ENCODE results near the gene CA9. TPM values are rescaled to one million over a fixed set of nuclear protein-coding genes. Genes with fewer than 3 reads are reported as not detected.

CA9 gene
- polyA plus RNA-seq, 3 donors: not detected

- peaks cover 14 to 79% of the 10 kb centered on the region in 2 donors for H3K36me3 Mint-ChIP-seq
- Histone ChIP-seq H3K9me3 (replicated peaks in 1 of 2; ENCODE audit: control insufficient read depth in 1 of 2, insufficient read depth in 1 of 2, low read length in 2 of 2) (no peaks in the 10 kb centered on the region), H3K4me2 (replicated peaks; ENCODE audit: extremely low read depth, low read length, poor library complexity, severe bottlenecking) (no peak overlapping the region), H3K36me3 (replicated peaks in 1 of 2; ENCODE audit: control insufficient read depth in 1 of 2, insufficient read depth in 2 of 2, low read length in 2 of 2) (peaks cover 74 to 96% of the 10 kb centered on the region in 2 donors), H3K27ac (ENCODE audit: low read depth in 1 of 2, low read length in 2 of 2) (no peak overlapping the region), H2AFZ (ENCODE audit: insufficient read depth, low read depth, low read length, poor library complexity, severe bottlenecking) (no peak overlapping the region), H4K20me1 (ENCODE audit: insufficient read depth, low read length) (peaks cover 100% of the 10 kb centered on the region), H3K27me3 (ENCODE audit: control insufficient read depth in 2 of 2, insufficient read depth in 2 of 2, low read length in 2 of 2) (no peaks in the 10 kb centered on the region), H3K4me1 (ENCODE audit: control insufficient read depth in 1 of 2, insufficient read depth in 2 of 2, low read length in 2 of 2) (peaks cover 21 to 24% of the 10 kb centered on the region in 2 donors), H3K9ac (ENCODE audit: insufficient read depth, low read length, poor library complexity, severe bottlenecking) (no peak overlapping the region), H3K79me2 (ENCODE audit: insufficient read depth, low read length) (peaks cover 58% of the 10 kb centered on the region), H3K4me3 (replicated peaks in 1 of 3; ENCODE audit: low read depth in 2 of 3, low read length in 3 of 3) (no peak overlapping the region)
- H3K4me3 Mint-ChIP-seq: no peak overlapping the region
- no peaks in the 10 kb centered on the region for H3K9me3 Mint-ChIP-seq
- H3K4me1 Mint-ChIP-seq: no peaks in the 10 kb centered on the region
- peaks cover 0 to 1% (median 0%) of the 10 kb centered on the region in 3 donors for H3K27me3 Mint-ChIP-seq (ENCODE audit: low read depth in 3 of 3)
- DNase-seq: no peak
- 100% methylated on average over 4 of the region's 8 CpGs for WGBS (ENCODE audit: insufficient coverage)
- peak overlapping the region in 3 of 7 donors; percentile 30 to 68 (median 37) for H3K27ac Mint-ChIP-seq
- intact Hi-C loops (cut with micrococcal nuclease): loop anchor here in 1 of 2 donors (10.0 kb wide), 1 partner anchor 119 kb away; the partner anchor contains the start of gene TESK1
- TF ChIP-seq CTCF (IDR thresholded peaks at IDR 0.05): no peak
Observed at GRCh38 chr9:35723908-35724307, 50.2 kb downstream of the CA9 start.

DNA sequence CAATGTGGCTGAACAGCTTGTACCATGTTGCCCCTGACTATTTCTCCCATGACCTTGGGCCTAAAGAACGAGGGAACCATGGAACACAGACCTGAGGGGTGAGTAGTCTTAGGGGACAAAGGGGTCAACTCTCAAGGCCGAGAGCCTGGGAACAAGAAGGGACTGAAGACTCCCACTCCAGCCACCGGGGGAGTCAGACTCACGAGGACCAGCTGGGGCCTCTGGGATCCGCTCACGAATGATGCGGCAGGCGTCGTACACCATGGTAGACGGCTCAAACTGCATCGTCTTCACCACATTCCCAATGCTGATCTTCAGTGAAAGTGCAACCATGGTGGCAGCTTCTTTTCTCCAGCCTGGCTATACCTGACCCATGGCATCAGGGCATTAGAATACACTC lies 51.6 kb downstream of the CA9 start:
- no peak overlapping the region for H3K4me3 Mint-ChIP-seq
- DNase-seq: no peak
- no peaks in the 10 kb centered on the region for H3K4me1 Mint-ChIP-seq
- peaks cover 100% of the 10 kb centered on the region for H4K20me1 ChIP-seq (ENCODE audit: insufficient read depth, low read length)
- H3K27ac Mint-ChIP-seq: peak overlapping the region in 3 of 7 donors; percentile 7 to 30 (median 28)
- no peak overlapping the region for H3K4me2 ChIP-seq (replicated peaks; ENCODE audit: extremely low read depth, low read length, poor library complexity, severe bottlenecking)
- H3K36me3 Mint-ChIP-seq: peaks cover 15 to 64% of the 10 kb centered on the region in 2 donors
- no peak overlapping the region for H3K9ac ChIP-seq (ENCODE audit: insufficient read depth, low read length, poor library complexity, severe bottlenecking)
- H3K79me2 ChIP-seq (ENCODE audit: insufficient read depth, low read length): peaks cover 70% of the 10 kb centered on the region
- no peak overlapping the region for H3K4me3 ChIP-seq (replicated peaks in 1 of 3; ENCODE audit: low read depth in 2 of 3, low read length in 3 of 3)
- H3K27ac ChIP-seq (ENCODE audit: low read depth in 1 of 2, low read length in 2 of 2): peak overlapping the region in 1 of 2 donors; percentile 3
- no peaks in the 10 kb centered on the region for H3K9me3 Mint-ChIP-seq
- WGBS (ENCODE audit: insufficient coverage): 100% methylated on average over 1 of the region's 11 CpGs
- no peak for TF ChIP-seq CTCF (IDR thresholded peaks at IDR 0.05)
- H3K4me1 ChIP-seq (ENCODE audit: control insufficient read depth in 1 of 2, insufficient read depth in 2 of 2, low read length in 2 of 2): peaks cover 35 to 39% of the 10 kb centered on the region in 2 donors
- peaks cover 60 to 81% of the 10 kb centered on the region in 2 donors for H3K36me3 ChIP-seq (replicated peaks in 1 of 2; ENCODE audit: control insufficient read depth in 1 of 2, insufficient read depth in 2 of 2, low read length in 2 of 2)
- peaks cover 0 to 1% (median 0%) of the 10 kb centered on the region in 3 donors for H3K27me3 Mint-ChIP-seq (ENCODE audit: low read depth in 3 of 3)
- no peak overlapping the region for H2AFZ ChIP-seq (ENCODE audit: insufficient read depth, low read depth, low read length, poor library complexity, severe bottlenecking)
- no peaks in the 10 kb centered on the region for H3K9me3 ChIP-seq (replicated peaks in 1 of 2; ENCODE audit: control insufficient read depth in 1 of 2, insufficient read depth in 1 of 2, low read length in 2 of 2)
- H3K27me3 ChIP-seq (ENCODE audit: control insufficient read depth in 2 of 2, insufficient read depth in 2 of 2, low read length in 2 of 2): no peaks in the 10 kb centered on the region
- intact Hi-C loops (cut with micrococcal nuclease): loop anchor here in 1 of 2 donors (5.0 to 10.0 kb wide), 2 partner anchors 78 to 121 kb away; partner anchors contain the start of gene TESK1

All from CD14-positive monocyte (primary cell).